HepG2 (cell line): ENCODE results near the gene OCSTAMP.

Source experiments
- BHLHE40 ChIP-seq: IDR thresholded peaks from 2 replicates; pipeline ENCODE4 v1.6.1; 2011; ENCODE audit warnings: low read length, improper control_type of control experiment
- EP300 ChIP-seq, 3 experiments: sonication (generic) in 1 of 3; formaldehyde crosslinking in 1 of 3; IDR thresholded peaks; 2 replicates each; pipeline versions ENCODE4 v1.5.1 to v1.6.1; 2011 to 2020; ENCODE audit warnings: low read depth in 2 of 3, low read length in 2 of 3, borderline replicate concordance in 1 of 3, improper control_type of control experiment in 1 of 3, mild to moderate bottlenecking in 1 of 3, missing genetic modification reagents in 1 of 3, moderate library complexity in 1 of 3
- NCOA1 ChIP-seq: sonication (generic); formaldehyde crosslinking; IDR thresholded peaks from 2 replicates; pipeline ENCODE4 v1.9.0; 2021; ENCODE audit warnings: missing genetic modification reagents
- POLR2A ChIP-seq, 2 experiments: IDR thresholded peaks; 2 replicates each; pipeline ENCODE4 v1.6.1; 2011; ENCODE audit warnings: low read depth in 2 of 2, low read length in 2 of 2, mild to moderate bottlenecking in 1 of 2, moderate library complexity in 1 of 2; ENCODE audit not compliant: insufficient read depth in 1 of 2
- TCF12 ChIP-seq, 2 experiments: fragments of 450-650 bp in 1 of 2; sonication (generic) in 1 of 2; formaldehyde crosslinking in 1 of 2; IDR thresholded peaks; 2 replicates each; pipeline versions ENCODE4 v1.6.1 to v1.8.0; 2017 to 2022; ENCODE audit warnings: antibody characterized with exemption in 1 of 2, mild to moderate bottlenecking in 1 of 2, missing genetic modification reagents in 1 of 2, moderate library complexity in 1 of 2
- YY1 ChIP-seq: IDR thresholded peaks from 2 replicates; pipeline ENCODE4 v1.6.1; 2011; ENCODE audit warnings: low read length, low read depth, moderate library complexity, mild to moderate bottlenecking; ENCODE audit not compliant: insufficient read depth, insufficient replicate concordance
- TF ChIP-seq, protein P1 (sequence below): sonication (generic); formaldehyde crosslinking; IDR thresholded peaks from 2 replicates; pipeline ENCODE4 v1.4.0; 2020; ENCODE audit warnings: mild to moderate bottlenecking, missing genetic modification reagents
- TF ChIP-seq, protein P2 (sequence below): fragments of 450-650 bp; IDR thresholded peaks from 2 replicates; pipeline ENCODE4 v1.6.1; 2017; ENCODE audit warnings: mild to moderate bottlenecking
- TF ChIP-seq, protein P3 (sequence below): sonication (generic); formaldehyde crosslinking; IDR thresholded peaks from 2 replicates; pipeline ENCODE4 v1.4.0; 2020; ENCODE audit warnings: missing genetic modification reagents, mild to moderate bottlenecking, borderline replicate concordance
- TF ChIP-seq, protein P4 (sequence below): sonication (generic); formaldehyde crosslinking; IDR thresholded peaks from 2 replicates; pipeline ENCODE4 v1.5.0; 2020; ENCODE audit warnings: mild to moderate bottlenecking, missing genetic modification reagents, moderate library complexity

DNA sequence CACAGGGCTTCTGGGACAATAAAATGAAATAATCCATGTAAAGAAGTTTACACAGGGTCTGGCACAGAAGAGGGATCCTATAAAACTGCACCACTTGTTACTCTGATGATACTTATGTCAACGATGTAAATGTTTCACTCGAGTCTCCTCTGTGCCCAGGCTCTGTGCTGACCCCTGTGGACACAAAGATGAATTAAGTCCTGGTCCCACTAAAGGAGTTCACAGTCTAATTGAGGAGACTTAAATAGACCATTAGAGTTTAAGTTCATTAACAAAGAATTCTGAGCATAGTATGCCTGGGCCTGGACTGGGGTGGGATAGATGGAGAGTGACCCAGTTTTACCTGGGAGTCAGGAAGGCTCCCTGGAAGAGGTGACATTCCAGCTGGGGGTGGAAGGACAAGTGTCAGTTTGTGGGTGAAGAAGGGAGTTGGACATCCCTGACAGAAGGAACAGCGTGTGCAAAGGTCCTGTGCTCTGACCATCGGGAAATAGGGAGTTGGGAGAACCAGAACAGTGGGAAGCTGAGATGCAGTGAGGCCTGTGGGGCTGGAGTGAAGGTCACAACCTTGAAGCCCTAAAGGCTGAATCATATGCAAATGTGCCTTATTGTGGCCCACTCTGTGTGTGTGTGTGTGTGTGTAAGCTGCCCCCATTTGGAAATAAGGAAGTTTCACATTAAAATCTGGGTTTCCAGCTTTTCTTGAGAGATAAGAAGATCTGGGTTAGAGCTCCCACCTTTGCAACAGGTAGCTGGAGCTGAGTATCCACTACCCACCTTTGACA is 1.1 kb downstream of the OCSTAMP start:
- TF ChIP-seq, protein P1, sequence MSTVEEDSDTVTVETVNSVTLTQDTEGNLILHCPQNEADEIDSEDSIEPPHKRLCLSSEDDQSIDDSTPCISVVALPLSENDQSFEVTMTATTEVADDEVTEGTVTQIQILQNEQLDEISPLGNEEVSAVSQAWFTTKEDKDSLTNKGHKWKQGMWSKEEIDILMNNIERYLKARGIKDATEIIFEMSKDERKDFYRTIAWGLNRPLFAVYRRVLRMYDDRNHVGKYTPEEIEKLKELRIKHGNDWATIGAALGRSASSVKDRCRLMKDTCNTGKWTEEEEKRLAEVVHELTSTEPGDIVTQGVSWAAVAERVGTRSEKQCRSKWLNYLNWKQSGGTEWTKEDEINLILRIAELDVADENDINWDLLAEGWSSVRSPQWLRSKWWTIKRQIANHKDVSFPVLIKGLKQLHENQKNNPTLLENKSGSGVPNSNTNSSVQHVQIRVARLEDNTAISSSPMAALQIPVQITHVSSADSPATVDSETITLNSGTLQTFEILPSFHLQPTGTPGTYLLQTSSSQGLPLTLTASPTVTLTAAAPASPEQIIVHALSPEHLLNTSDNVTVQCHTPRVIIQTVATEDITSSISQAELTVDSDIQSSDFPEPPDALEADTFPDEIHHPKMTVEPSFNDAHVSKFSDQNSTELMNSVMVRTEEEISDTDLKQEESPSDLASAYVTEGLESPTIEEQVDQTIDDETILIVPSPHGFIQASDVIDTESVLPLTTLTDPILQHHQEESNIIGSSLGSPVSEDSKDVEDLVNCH (CRISPR knock-in tag), result no peak
- TF ChIP-seq EP300 (IDR thresholded peaks at IDR 0.05; ENCODE audit: low read depth in 2 of 2, low read length in 2 of 2) (no peak), EP300 (CRISPR knock-in tag; IDR thresholded peaks at IDR 0.05; ENCODE audit: borderline replicate concordance) (no peak), BHLHE40 (no peak), NCOA1 (CRISPR knock-in tag) (no peak), POLR2A (IDR thresholded peaks at IDR 0.05; ENCODE audit: insufficient read depth in 1 of 2, low read depth in 2 of 2, low read length in 2 of 2) (no peak), TCF12 (IDR thresholded peaks at IDR 0.05) (no peak), TCF12 (CRISPR knock-in tag; IDR thresholded peaks at IDR 0.05) (no peak), YY1 (no peak)
- TF ChIP-seq, protein P2, sequence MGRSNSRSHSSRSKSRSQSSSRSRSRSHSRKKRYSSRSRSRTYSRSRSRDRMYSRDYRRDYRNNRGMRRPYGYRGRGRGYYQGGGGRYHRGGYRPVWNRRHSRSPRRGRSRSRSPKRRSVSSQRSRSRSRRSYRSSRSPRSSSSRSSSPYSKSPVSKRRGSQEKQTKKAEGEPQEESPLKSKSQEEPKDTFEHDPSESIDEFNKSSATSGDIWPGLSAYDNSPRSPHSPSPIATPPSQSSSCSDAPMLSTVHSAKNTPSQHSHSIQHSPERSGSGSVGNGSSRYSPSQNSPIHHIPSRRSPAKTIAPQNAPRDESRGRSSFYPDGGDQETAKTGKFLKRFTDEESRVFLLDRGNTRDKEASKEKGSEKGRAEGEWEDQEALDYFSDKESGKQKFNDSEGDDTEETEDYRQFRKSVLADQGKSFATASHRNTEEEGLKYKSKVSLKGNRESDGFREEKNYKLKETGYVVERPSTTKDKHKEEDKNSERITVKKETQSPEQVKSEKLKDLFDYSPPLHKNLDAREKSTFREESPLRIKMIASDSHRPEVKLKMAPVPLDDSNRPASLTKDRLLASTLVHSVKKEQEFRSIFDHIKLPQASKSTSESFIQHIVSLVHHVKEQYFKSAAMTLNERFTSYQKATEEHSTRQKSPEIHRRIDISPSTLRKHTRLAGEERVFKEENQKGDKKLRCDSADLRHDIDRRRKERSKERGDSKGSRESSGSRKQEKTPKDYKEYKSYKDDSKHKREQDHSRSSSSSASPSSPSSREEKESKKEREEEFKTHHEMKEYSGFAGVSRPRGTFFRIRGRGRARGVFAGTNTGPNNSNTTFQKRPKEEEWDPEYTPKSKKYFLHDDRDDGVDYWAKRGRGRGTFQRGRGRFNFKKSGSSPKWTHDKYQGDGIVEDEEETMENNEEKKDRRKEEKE, result no peak
- TF ChIP-seq, protein P3, sequence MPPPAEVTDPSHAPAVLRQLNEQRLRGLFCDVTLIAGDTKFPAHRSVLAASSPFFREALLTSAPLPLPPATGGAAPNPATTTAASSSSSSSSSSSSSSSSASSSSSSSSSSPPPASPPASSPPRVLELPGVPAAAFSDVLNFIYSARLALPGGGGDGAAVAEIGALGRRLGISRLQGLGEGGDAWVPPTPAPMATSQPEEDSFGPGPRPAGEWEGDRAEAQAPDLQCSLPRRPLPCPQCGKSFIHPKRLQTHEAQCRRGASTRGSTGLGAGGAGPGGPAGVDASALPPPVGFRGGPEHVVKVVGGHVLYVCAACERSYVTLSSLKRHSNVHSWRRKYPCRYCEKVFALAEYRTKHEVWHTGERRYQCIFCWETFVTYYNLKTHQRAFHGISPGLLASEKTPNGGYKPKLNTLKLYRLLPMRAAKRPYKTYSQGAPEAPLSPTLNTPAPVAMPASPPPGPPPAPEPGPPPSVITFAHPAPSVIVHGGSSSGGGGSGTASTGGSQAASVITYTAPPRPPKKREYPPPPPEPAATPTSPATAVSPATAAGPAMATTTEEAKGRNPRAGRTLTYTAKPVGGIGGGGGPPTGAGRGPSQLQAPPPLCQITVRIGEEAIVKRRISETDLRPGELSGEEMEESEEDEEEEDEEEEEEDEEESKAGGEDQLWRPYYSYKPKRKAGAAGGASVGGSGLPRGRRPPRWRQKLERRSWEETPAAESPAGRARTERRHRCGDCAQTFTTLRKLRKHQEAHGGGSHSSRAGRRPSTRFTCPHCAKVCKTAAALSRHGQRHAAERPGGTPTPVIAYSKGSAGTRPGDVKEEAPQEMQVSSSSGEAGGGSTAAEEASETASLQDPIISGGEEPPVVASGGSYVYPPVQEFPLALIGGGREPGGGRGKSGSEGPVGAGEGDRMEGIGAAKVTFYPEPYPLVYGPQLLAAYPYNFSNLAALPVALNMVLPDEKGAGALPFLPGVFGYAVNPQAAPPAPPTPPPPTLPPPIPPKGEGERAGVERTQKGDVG (CRISPR knock-in tag), result no peak
- TF ChIP-seq, protein P4, sequence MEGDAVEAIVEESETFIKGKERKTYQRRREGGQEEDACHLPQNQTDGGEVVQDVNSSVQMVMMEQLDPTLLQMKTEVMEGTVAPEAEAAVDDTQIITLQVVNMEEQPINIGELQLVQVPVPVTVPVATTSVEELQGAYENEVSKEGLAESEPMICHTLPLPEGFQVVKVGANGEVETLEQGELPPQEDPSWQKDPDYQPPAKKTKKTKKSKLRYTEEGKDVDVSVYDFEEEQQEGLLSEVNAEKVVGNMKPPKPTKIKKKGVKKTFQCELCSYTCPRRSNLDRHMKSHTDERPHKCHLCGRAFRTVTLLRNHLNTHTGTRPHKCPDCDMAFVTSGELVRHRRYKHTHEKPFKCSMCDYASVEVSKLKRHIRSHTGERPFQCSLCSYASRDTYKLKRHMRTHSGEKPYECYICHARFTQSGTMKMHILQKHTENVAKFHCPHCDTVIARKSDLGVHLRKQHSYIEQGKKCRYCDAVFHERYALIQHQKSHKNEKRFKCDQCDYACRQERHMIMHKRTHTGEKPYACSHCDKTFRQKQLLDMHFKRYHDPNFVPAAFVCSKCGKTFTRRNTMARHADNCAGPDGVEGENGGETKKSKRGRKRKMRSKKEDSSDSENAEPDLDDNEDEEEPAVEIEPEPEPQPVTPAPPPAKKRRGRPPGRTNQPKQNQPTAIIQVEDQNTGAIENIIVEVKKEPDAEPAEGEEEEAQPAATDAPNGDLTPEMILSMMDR (CRISPR knock-in tag), result no peak
